Neural progenitor cell (in vitro differentiated cells): ENCODE measurements around the gene EPHA10.

ENCODE experiments used
- EZH2phosphoT487 ChIP-seq: fragments of 200-600 bp; sonication (generic); IDR thresholded peaks from 2 replicates; pipeline ENCODE4 v1.6.1; 2017; ENCODE audit warnings: antibody characterized with exemption
- TF ChIP-seq, protein P1 (sequence below): fragments of 200-600 bp; sonication (generic); IDR thresholded peaks from 2 replicates; pipeline ENCODE4 v1.5.1; 2017; ENCODE audit warnings: antibody characterized with exemption, mild to moderate bottlenecking

DNA sequence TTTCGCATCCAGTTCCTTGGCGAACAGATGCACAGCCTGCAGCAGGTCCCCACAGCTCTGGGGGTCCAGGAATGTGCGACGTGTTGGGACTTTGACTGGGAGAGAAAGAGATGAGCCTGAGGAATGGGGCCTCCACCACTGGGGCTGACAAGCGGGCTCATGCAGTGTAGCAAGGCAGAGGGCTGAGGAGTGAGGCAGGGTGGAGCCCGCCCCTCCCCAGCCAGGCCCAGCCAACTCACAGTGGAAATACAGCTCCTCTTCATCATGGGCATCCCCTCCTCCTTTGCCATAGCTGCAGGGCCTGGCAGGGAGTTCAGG, 41.9 kb downstream of the EPHA10 start:
- TF ChIP-seq, protein P1, sequence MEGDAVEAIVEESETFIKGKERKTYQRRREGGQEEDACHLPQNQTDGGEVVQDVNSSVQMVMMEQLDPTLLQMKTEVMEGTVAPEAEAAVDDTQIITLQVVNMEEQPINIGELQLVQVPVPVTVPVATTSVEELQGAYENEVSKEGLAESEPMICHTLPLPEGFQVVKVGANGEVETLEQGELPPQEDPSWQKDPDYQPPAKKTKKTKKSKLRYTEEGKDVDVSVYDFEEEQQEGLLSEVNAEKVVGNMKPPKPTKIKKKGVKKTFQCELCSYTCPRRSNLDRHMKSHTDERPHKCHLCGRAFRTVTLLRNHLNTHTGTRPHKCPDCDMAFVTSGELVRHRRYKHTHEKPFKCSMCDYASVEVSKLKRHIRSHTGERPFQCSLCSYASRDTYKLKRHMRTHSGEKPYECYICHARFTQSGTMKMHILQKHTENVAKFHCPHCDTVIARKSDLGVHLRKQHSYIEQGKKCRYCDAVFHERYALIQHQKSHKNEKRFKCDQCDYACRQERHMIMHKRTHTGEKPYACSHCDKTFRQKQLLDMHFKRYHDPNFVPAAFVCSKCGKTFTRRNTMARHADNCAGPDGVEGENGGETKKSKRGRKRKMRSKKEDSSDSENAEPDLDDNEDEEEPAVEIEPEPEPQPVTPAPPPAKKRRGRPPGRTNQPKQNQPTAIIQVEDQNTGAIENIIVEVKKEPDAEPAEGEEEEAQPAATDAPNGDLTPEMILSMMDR = no peak
- no peak for TF ChIP-seq EZH2phosphoT487
